ENCODE data around the gene CENPL. TPM values are rescaled to one million over a fixed set of nuclear protein-coding genes. Genes with fewer than 3 reads are reported as not detected.

Gene CENPL
- total RNA-seq, 1 donor from 2014 or later, result 4.3 TPM

- no peaks in the 10 kb centered on the region for H3K27me3 ChIP-seq
- TF ChIP-seq, protein P1, sequence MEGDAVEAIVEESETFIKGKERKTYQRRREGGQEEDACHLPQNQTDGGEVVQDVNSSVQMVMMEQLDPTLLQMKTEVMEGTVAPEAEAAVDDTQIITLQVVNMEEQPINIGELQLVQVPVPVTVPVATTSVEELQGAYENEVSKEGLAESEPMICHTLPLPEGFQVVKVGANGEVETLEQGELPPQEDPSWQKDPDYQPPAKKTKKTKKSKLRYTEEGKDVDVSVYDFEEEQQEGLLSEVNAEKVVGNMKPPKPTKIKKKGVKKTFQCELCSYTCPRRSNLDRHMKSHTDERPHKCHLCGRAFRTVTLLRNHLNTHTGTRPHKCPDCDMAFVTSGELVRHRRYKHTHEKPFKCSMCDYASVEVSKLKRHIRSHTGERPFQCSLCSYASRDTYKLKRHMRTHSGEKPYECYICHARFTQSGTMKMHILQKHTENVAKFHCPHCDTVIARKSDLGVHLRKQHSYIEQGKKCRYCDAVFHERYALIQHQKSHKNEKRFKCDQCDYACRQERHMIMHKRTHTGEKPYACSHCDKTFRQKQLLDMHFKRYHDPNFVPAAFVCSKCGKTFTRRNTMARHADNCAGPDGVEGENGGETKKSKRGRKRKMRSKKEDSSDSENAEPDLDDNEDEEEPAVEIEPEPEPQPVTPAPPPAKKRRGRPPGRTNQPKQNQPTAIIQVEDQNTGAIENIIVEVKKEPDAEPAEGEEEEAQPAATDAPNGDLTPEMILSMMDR (IDR thresholded peaks at IDR 0.05), result no peak
- H3K9me3 ChIP-seq, result no peaks in the 10 kb centered on the region
- no peak overlapping the region for H3K4me3 ChIP-seq
- intact Hi-C loops (cut with DNase I), result no loop called here
- ATAC-seq (no peak), DNase-seq (no peak)
- H3K4me1 ChIP-seq, result no peaks in the 10 kb centered on the region
- peaks cover 67% of the 10 kb centered on the region for H3K36me3 ChIP-seq
- no peak overlapping the region for H3K27ac ChIP-seq
These were observed 66.6 kb downstream of the CENPL start for GRCh38 chr1:173758110-173758509.

DNA sequence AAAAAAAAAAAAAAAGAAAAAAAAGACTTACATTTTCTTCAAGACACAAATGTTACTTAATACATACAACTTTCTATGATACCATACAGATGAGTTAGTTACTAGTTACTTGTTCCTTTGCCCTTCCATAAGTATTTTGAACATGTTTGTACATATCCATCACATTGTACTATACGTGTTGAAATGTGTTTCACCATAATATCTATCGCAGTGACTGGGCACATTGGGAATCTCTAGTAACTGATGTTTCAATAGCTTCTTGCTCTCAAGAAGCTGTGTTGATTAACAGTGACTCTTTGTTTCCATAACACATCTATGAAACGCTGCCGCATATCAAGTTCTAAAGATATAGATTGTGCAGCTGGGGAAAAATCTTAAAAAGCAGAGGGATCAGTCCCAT is 67.0 kb downstream of the CENPL start:
- intact Hi-C loops (cut with DNase I), result no loop called here
- H3K27me3 ChIP-seq, result no peaks in the 10 kb centered on the region
- ATAC-seq (no peak), DNase-seq (no peak)
- H3K9me3 ChIP-seq, result no peaks in the 10 kb centered on the region
- no peak overlapping the region for H3K4me3 ChIP-seq
- TF ChIP-seq, protein P1 (IDR thresholded peaks at IDR 0.05), result no peak
- peaks cover 71% of the 10 kb centered on the region for H3K36me3 ChIP-seq
- H3K27ac ChIP-seq, result no peak overlapping the region
- no peaks in the 10 kb centered on the region for H3K4me1 ChIP-seq

DNA sequence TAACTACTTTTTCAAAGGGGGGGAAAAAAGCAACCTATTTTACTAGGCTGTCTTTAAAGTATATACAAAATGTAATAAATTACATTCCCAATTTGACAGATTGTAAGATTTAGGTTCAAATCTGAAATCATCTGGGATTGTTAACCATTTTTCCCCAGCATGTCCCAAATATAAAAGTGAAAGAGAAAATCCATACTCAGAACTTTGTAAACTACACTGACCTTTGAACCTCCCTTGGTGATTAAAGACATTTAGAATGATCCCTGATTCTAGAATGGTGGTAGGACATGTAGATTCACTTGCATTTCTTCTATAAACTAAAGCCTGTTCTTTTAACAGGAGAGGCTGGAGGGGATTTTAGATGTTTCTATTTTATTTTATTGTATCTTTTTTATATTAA is 70.9 kb downstream of the CENPL start:
- H3K27me3 ChIP-seq, result no peaks in the 10 kb centered on the region
- H3K4me3 ChIP-seq, result no peak overlapping the region
- H3K27ac ChIP-seq, result no peak overlapping the region
- no peak for DNase-seq
- H3K9me3 ChIP-seq, result no peaks in the 10 kb centered on the region
- TF ChIP-seq, protein P1 (IDR thresholded peaks at IDR 0.05), result no peak
- H3K36me3 ChIP-seq, result peaks cover 78% of the 10 kb centered on the region
- intact Hi-C loops (cut with DNase I), result no loop called here
- H3K4me1 ChIP-seq, result no peaks in the 10 kb centered on the region
- ATAC-seq, result no peak

Other genes starting within 250 kb of the CENPL start
- gene SLC9C2, start 221.8 kb downstream of the CENPL start, total RNA-seq, result 0.26 TPM
- not detected for gene TEX50, start 189.5 kb downstream of the CENPL start, total RNA-seq
- gene ANKRD45, start 155.0 kb downstream of the CENPL start, total RNA-seq, result 0.87 TPM
- 31.9 TPM for gene KLHL20, start 109.9 kb downstream of the CENPL start, total RNA-seq
- 14.6 TPM for gene DARS2, start 210 bp downstream of the CENPL start, total RNA-seq
- 310 TPM for gene GAS5, start 43.1 kb upstream of the CENPL start, total RNA-seq
- 14.7 TPM for gene ZBTB37, start 43.5 kb upstream of the CENPL start, total RNA-seq
- gene SERPINC1, start 92.4 kb upstream of the CENPL start, total RNA-seq, result not detected
- 36.5 TPM for gene RC3H1, start 197.5 kb upstream of the CENPL start, total RNA-seq